Vagina (tissue), 2 donors: ENCODE results near the gene OAS1.

Experiments
- POLR2A ChIP-seq, 2 donors: fragments of 450-650 bp; IDR thresholded peaks; one replicate each; pipeline ENCODE4 v1.6.1; 2017; ENCODE audit warnings: antibody characterized with exemption in 2 of 2, mild to moderate bottlenecking in 2 of 2, moderate library complexity in 2 of 2
- POLR2AphosphoS5 ChIP-seq, 2 donors: sonication (generic); formaldehyde crosslinking; IDR thresholded peaks; one replicate each; pipeline ENCODE4 v1.9.0; 2017; ENCODE audit warnings: antibody characterized with exemption in 2 of 2, mild to moderate bottlenecking in 2 of 2, low read depth in 1 of 2; ENCODE audit not compliant: insufficient read depth in 1 of 2
- TF ChIP-seq, protein P1 (sequence below), 3 experiments: fragments of 450-650 bp in 2 of 3; fragments of 200-600 bp in 1 of 3; sonication (generic) in 1 of 3; IDR thresholded peaks; one replicate each; pipeline ENCODE4 v1.5.1; 2017 to 2019; ENCODE audit warnings: antibody characterized with exemption in 3 of 3, mild to moderate bottlenecking in 2 of 3, moderate library complexity in 2 of 3

DNA sequence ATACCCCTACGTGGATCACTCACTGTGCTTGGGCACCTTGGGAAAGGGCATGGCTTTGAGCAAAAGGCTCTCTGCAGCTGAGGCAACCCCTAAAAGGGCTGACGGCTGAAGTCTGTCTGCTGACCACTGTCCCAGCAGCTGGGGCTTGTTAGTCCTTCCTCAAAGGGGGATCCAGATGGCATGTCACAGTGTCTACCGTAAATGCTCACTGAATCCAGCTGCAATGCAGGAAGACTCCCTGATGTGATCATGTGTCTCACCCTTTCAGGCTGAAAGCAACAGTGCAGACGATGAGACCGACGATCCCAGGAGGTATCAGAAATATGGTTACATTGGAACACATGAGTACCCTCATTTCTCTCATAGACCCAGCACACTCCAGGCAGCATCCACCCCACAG is 12.4 kb downstream of the OAS1 start:
- TF ChIP-seq, protein P1, sequence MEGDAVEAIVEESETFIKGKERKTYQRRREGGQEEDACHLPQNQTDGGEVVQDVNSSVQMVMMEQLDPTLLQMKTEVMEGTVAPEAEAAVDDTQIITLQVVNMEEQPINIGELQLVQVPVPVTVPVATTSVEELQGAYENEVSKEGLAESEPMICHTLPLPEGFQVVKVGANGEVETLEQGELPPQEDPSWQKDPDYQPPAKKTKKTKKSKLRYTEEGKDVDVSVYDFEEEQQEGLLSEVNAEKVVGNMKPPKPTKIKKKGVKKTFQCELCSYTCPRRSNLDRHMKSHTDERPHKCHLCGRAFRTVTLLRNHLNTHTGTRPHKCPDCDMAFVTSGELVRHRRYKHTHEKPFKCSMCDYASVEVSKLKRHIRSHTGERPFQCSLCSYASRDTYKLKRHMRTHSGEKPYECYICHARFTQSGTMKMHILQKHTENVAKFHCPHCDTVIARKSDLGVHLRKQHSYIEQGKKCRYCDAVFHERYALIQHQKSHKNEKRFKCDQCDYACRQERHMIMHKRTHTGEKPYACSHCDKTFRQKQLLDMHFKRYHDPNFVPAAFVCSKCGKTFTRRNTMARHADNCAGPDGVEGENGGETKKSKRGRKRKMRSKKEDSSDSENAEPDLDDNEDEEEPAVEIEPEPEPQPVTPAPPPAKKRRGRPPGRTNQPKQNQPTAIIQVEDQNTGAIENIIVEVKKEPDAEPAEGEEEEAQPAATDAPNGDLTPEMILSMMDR (IDR thresholded peaks at IDR 0.05) = no peak
- no peak for TF ChIP-seq POLR2AphosphoS5 (IDR thresholded peaks at IDR 0.05; ENCODE audit: insufficient read depth in 1 of 2, low read depth in 1 of 2)
- no peak for TF ChIP-seq POLR2A (IDR thresholded peaks at IDR 0.05)
